Sigmoid colon (tissue), 7 donors: ENCODE data around the gene GNAQ. TPM values are rescaled to one million over a fixed set of nuclear protein-coding genes. Genes with fewer than 3 reads are reported as not detected.

Source experiments
- DNase-seq: peaks from one replicate; pipeline ENCODE4 v3.0.0-alpha.2; 2019
- H3K27ac ChIP-seq, 4 donors: fragments of 200-600 bp; sonication (generic); one replicate each; pipeline ENCODE4 v1.5.1; 2016 to 2019; ENCODE audit warnings: mild to moderate bottlenecking in 1 of 4
- H3K27me3 ChIP-seq, 3 donors: fragments of 200-600 bp; sonication (generic); one replicate each; pipeline ENCODE4 v1.5.1; 2019; ENCODE audit warnings: mild to moderate bottlenecking in 1 of 3
- H3K36me3 ChIP-seq, 4 donors: fragments of 200-600 bp; sonication (generic); one replicate each; pipeline ENCODE4 v1.5.1; 2016 to 2019
- H3K4me1 ChIP-seq, 4 donors: fragments of 200-600 bp; sonication (generic); one replicate each; pipeline ENCODE4 v1.5.1; 2017 to 2019
- H3K4me3 ChIP-seq, 4 donors: fragments of 200-600 bp; sonication (generic); one replicate each; pipeline ENCODE4 v1.5.1; 2017 to 2019; ENCODE audit warnings: mild to moderate bottlenecking in 2 of 4, moderate library complexity in 1 of 4
- H3K9me3 ChIP-seq, 4 donors: fragments of 200-600 bp in 3 of 4; sonication (generic) in 3 of 4; one replicate each; pipeline versions ENCODE4 v1.5.1 to v1.6.1; 2013 to 2019
- EP300 ChIP-seq, 4 donors: sonication (generic); formaldehyde crosslinking; IDR thresholded peaks; one replicate each; pipeline ENCODE4 v1.6.1; 2017; ENCODE audit warnings: antibody characterized with exemption in 4 of 4
- POLR2A ChIP-seq, 2 donors: fragments of 450-650 bp; IDR thresholded peaks; one replicate each; pipeline ENCODE4 v1.6.1; 2016; ENCODE audit warnings: antibody characterized with exemption in 2 of 2, mild to moderate bottlenecking in 2 of 2, moderate library complexity in 2 of 2
- POLR2AphosphoS5 ChIP-seq, 4 donors: sonication (generic); formaldehyde crosslinking; IDR thresholded peaks; one replicate each; pipeline ENCODE4 v1.6.1; 2017; ENCODE audit warnings: antibody characterized with exemption in 4 of 4
- WGBS, 2 donors: extraction: QIAGEN DNeasy Blood & Tissue Kit; methylation state at CpG; one replicate each; pipeline ENCODE4 v1.1.7; 2013; 5-methylcytosine and 5-hydroxymethylcytosine counted together
- intact Hi-C: fragments of 100-400 bp; cut with DNase I; formaldehyde crosslinking; loops from one replicate; pipeline ENCODE4 v1.15.1; 2023
- polyA plus RNA-seq, 3 donors: library from polyadenylated mRNA; stranded (reverse); fragments of 200-250 nt; gene quantifications; one replicate each; pipeline ENCODE4 v1.2.3, GENCODE V29; 2013
- total RNA-seq, 4 donors: library from RNA; depleted of rRNA; stranded (reverse); fragments of >200 nt; gene quantifications; one replicate each; pipeline ENCODE4 v1.1.0, GENCODE V29; 2016
- TF ChIP-seq, protein P1 (sequence below), 4 experiments: fragments of 450-650 bp in 3 of 4; fragments of 200-600 bp in 1 of 4; IDR thresholded peaks; one replicate each; pipeline ENCODE4 v1.5.1; 2016 to 2019; ENCODE audit warnings: antibody characterized with exemption in 4 of 4, mild to moderate bottlenecking in 3 of 4, moderate library complexity in 2 of 4
- donor health status: healthy with polysubstance abuse.
- donor health status: Bipolar disorder and iron deficiency.
- donor health status: healthy.

The GNAQ gene
- total and polyA plus RNA-seq, 7 donors, result 21.6 to 79.2 (median 49.5) TPM

DNA sequence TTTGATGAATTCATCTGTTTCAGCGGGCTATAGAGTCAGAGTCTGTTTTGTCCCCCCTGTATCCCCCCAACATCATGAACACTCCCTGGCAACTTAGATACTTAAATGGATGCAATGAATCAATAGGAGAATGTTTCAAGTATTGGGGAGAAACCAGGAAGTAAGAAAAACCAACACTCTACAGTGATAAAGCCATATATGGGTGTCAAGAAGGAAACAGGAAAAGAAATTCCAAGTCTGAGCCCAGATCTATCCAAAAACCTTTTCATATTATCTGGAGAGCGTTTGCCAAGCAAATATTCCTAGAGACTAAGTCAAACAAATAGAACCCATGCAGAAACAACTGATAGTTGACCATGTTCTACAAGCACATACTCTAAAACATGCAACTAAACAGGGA, 2.3 kb upstream of the GNAQ start:
- no peak overlapping the region for H3K27ac ChIP-seq
- no peak for DNase-seq
- peaks cover 0 to 34% (median 18%) of the 10 kb centered on the region in 4 donors for H3K4me1 ChIP-seq
- no peak overlapping the region for H3K4me3 ChIP-seq
- TF ChIP-seq EP300 (IDR thresholded peaks at IDR 0.05) (no peak), POLR2AphosphoS5 (IDR thresholded peaks at IDR 0.05) (no peak), POLR2A (IDR thresholded peaks at IDR 0.05) (no peak)
- TF ChIP-seq, protein P1, sequence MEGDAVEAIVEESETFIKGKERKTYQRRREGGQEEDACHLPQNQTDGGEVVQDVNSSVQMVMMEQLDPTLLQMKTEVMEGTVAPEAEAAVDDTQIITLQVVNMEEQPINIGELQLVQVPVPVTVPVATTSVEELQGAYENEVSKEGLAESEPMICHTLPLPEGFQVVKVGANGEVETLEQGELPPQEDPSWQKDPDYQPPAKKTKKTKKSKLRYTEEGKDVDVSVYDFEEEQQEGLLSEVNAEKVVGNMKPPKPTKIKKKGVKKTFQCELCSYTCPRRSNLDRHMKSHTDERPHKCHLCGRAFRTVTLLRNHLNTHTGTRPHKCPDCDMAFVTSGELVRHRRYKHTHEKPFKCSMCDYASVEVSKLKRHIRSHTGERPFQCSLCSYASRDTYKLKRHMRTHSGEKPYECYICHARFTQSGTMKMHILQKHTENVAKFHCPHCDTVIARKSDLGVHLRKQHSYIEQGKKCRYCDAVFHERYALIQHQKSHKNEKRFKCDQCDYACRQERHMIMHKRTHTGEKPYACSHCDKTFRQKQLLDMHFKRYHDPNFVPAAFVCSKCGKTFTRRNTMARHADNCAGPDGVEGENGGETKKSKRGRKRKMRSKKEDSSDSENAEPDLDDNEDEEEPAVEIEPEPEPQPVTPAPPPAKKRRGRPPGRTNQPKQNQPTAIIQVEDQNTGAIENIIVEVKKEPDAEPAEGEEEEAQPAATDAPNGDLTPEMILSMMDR (IDR thresholded peaks at IDR 0.05), result no peak
- H3K36me3 ChIP-seq, result no peaks in the 10 kb centered on the region
- H3K9me3 ChIP-seq, result no peaks in the 10 kb centered on the region
- no peaks in the 10 kb centered on the region for H3K27me3 ChIP-seq
- WGBS, 2 donors, result 51 to 70% methylated on average over 2 of the region's 2 CpGs
- intact Hi-C loops, result loop anchor here (2.0 to 10.0 kb wide), 5 partner anchors 89 to 601 kb away; partner anchors contain the start of genes GNA14 and PSAT1

DNA sequence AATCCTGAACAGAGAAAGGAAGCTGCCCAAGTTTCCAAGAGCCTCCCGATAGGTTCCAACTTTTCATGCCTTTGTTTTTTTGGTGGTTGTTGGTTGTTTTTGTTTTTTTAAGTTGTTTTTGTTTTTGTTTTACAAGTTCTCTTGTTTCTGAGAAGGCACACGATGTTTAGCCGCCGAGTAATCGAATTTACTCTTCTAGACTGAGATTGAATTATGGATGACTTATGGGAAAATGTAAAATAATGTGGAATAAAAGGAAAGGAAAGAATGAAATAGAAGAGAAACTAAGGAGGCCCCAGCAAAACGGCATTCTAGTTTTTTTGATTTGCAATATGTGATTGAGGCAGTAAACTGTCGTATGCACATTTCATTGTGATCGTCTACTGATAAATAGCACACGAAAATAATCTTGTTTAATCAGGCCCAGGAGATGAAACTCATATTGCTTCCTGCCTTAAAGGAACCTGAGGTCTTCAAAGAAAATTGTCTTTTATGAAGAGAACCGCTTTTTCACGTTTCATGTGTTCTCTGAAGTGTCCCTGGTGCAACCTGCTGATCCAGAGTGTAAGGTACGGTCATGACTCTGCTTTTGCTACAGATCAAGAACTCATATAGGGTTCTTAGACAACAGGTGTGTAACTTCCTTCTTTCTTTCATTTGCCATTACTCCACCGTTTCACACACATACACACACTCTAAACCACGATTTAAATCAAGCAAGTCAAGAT, 1.3 kb upstream of the GNAQ start:
- peak overlapping the region; percentile 89 to 97 (median 94) for H3K27ac ChIP-seq
- peaks cover 0 to 44% (median 24%) of the 10 kb centered on the region in 4 donors for H3K4me1 ChIP-seq
- intact Hi-C loops, result loop anchor here (5.0 to 10.0 kb wide), 3 partner anchors 88 to 388 kb away; partner anchors contain the start of genes GNA14 and PSAT1
- TF ChIP-seq EP300 (IDR thresholded peaks at IDR 0.05), result no peak
- no peak for TF ChIP-seq POLR2A (IDR thresholded peaks at IDR 0.05)
- TF ChIP-seq, protein P1 (IDR thresholded peaks at IDR 0.05), result no peak
- no peak for TF ChIP-seq POLR2AphosphoS5 (IDR thresholded peaks at IDR 0.05)
- 8 to 23% methylated on average over 14 of the region's 14 CpGs for WGBS, 2 donors
- H3K27me3 ChIP-seq, result no peaks in the 10 kb centered on the region
- H3K36me3 ChIP-seq, result no peaks in the 10 kb centered on the region
- peak overlapping the region; percentile 70 to 82 (median 76) for H3K4me3 ChIP-seq
- DNase-seq, result no peak
- H3K9me3 ChIP-seq, result no peaks in the 10 kb centered on the region

DNA sequence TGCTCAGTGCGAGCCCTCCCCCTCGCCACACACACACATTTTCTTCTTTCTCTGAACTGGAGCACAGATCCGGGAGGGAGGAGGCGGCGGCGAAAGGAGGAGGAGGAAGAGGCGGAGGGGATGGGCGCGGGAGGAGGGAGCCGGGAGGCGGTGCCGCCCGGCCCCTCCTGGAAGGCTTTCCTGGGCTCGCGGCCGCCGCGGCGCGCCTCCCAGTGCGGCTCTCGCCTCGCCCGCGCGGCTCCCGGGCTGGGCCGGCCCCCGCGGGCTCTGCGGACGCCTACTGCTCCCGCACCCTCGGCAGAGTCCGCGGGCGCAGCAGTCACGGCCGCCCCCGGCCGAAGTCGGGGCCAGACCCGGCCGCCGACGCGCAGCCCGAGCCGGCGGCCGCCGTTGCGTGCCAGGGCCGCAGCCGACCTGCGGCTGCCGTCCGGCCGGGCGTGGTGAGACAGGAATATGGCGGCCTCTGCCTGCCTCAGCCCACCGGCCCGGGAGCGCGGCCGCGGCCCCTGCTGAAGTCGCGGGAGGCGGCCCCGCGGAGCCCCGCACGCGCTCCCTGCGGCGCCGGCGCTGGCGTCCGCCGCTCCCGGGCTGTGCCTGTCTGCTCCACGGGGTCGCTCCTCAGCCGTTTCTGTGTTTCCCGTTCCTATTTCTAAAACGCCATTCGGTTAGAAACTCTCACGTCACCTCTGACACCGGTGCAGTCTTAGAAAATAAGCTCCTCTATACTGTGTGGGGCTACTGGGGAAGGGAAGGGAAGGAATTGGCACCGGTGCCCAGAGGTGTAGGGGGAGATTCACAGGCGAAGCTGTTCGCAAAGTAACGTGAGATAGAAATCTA, 500 bp upstream of the GNAQ start:
- H3K27me3 ChIP-seq, result no peaks in the 10 kb centered on the region
- peak overlapping the region; percentile 89 to 97 (median 94) for H3K27ac ChIP-seq
- 1% methylated on average over 95 of the region's 95 CpGs for WGBS, 2 donors
- peaks cover 0 to 52% (median 32%) of the 10 kb centered on the region in 4 donors for H3K4me1 ChIP-seq
- TF ChIP-seq, protein P1 (IDR thresholded peaks at IDR 0.05), result no peak
- TF ChIP-seq POLR2AphosphoS5 (IDR thresholded peaks at IDR 0.05) (peak; percentile 81 to 91 (median 84)), EP300 (IDR thresholded peaks at IDR 0.05) (no peak)
- intact Hi-C loops, result loop anchor here (5.0 to 10.0 kb wide), 3 partner anchors 87 to 387 kb away; partner anchors contain the start of genes GNA14 and PSAT1
- peak; percentile 97 for DNase-seq
- H3K36me3 ChIP-seq, result no peaks in the 10 kb centered on the region
- peak overlapping the region; percentile 70 to 82 (median 76) for H3K4me3 ChIP-seq
- H3K9me3 ChIP-seq, result no peaks in the 10 kb centered on the region

DNA sequence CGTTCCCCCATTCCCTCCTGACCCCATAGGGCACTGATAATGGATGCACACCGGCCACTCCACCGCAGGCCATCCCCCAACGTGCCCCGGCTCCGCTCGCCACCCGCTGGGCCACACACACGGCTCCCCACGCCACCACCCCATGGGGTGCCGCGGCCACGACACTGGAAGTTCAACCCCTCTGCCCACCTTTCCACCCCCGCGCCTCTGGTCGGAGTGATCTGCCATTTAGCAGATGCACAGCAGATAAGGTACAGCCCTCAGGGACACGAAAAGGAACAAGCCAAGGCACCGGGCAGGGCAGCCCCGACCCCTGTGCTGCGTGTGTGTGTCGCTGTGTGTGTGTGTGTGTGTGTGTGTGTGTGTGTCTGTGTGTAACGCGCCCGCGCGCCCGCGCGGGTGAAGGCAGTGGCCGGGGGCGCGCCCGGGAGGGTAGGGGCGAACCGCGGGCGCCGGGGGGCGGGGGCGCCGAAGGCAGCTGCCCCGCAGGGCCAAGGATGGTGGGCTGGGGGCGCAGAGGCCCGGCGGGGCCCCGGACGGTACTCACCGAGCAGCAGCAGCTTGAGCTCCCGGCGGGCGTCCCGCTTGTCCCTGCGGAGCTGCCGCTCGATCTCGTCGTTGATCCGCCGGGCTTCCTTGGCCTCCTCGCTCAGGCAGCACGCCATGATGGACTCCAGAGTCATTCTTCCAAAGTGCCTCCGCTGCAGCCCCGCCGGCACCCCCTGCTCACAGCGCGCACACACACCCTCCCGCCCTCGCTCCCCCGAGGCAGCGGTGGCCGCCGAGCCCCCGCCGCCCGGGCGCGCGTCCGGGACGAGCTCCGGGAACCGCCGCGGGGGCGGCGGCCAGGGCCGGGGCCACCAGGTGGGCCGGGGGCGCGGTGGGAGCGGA, 813 bp downstream of the GNAQ start:
- peak overlapping the region; percentile 70 to 82 (median 76) for H3K4me3 ChIP-seq
- 1 to 2% methylated on average over 91 of the region's 91 CpGs for WGBS, 2 donors
- H3K36me3 ChIP-seq, result no peaks in the 10 kb centered on the region
- DNase-seq, result peak; percentile 73
- no peaks in the 10 kb centered on the region for H3K9me3 ChIP-seq
- H3K27me3 ChIP-seq, result no peaks in the 10 kb centered on the region
- TF ChIP-seq POLR2AphosphoS5 (IDR thresholded peaks at IDR 0.05) (no peak), POLR2A (IDR thresholded peaks at IDR 0.05) (no peak), EP300 (IDR thresholded peaks at IDR 0.05) (no peak)
- TF ChIP-seq, protein P1 (IDR thresholded peaks at IDR 0.05), result no peak
- intact Hi-C loops, result loop anchor here (5.0 to 10.0 kb wide), 3 partner anchors 86 to 386 kb away; partner anchors contain the start of genes GNA14 and PSAT1
- H3K4me1 ChIP-seq, result peaks cover 0 to 65% (median 44%) of the 10 kb centered on the region in 4 donors
- peak overlapping the region; percentile 89 to 97 (median 94) for H3K27ac ChIP-seq
